Tibial nerve (tissue), 3 donors: ENCODE results near the gene PTPRT.

ENCODE experiments used
- CTCF ChIP-seq, 5 experiments: fragments of 200-600 bp in 3 of 5; fragments of 450-650 bp in 2 of 5; sonication (generic) in 3 of 5; IDR thresholded peaks; one replicate each; pipeline ENCODE4 v1.5.1; 2016 to 2019; ENCODE audit warnings: antibody characterized with exemption in 5 of 5, mild to moderate bottlenecking in 3 of 5, moderate library complexity in 2 of 5
- POLR2A ChIP-seq, 2 donors: fragments of 450-650 bp; IDR thresholded peaks; one replicate each; pipeline ENCODE4 v1.6.1; 2017; ENCODE audit warnings: antibody characterized with exemption in 2 of 2, mild to moderate bottlenecking in 2 of 2, moderate library complexity in 2 of 2

GRCh38 chr20:42430598-42430997, 759.1 kb downstream of the PTPRT start:
- TF ChIP-seq POLR2A (IDR thresholded peaks at IDR 0.05) (no peak), CTCF (IDR thresholded peaks at IDR 0.05) (no peak)
